ENCODE results near the gene LAMC3. TPM values are rescaled to one million over a fixed set of nuclear protein-coding genes. Genes with fewer than 3 reads are reported as not detected.

LAMC3 gene
- total RNA-seq, 1 experiment from 2014 or later, result 0.36 TPM

DNA sequence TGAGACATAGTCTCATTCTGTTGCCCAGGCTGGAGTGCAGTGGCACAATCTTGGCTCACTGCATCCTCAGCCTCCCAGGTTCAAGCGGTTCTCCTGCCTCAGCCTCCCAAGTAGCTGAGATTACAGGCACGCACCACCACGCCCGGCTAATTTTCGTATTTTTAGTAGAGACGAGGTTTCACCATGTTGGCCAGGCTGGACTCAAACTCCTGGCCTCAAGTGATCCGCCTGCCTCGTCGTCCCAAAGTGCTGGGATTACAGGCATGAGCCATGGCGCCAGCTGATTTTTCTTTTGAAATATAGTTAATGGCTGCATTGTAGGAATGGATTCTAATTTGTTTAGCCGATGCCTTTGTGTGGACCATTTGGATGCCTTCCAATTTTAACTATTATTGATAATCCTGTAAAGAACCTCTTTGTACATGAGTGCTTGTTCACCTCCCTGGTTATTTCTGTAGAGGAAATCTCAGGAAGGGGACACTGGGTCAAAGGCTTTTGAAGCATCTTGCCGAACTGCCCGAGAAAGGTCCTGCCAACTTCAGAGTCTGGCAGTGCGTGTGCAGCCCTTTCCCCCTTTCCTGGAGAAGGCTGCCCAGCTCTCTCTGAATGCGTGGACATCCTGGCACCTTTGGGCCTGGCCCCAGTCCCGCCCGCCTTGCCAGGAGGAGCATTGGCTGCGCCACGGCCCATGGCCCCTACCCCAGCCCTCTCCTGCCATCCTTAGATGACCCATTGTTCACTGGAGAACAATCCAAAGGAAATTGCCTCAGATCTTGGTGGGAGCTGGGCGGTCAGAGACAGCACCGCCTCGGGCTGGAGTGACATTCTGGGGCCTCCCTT is 107.5 kb downstream of the LAMC3 start:
- Mint-ChIP-seq H3K4me1 (ENCODE audit: low read depth, unreplicated experiment) (no peaks in the 10 kb centered on the region), H3K27me3 (ENCODE audit: insufficient read depth, unreplicated experiment) (no peaks in the 10 kb centered on the region), H3K36me3 (ENCODE audit: insufficient read depth, unreplicated experiment) (peaks cover 9% of the 10 kb centered on the region), H3K9me3 (ENCODE audit: unreplicated experiment) (no peaks in the 10 kb centered on the region), H3K4me3 (ENCODE audit: unreplicated experiment) (no peak overlapping the region), H3K27ac (ENCODE audit: unreplicated experiment) (no peak overlapping the region)
- intact Hi-C loops (cut with micrococcal nuclease; ENCODE audit: unreplicated experiment), result no loop called here
- Histone ChIP-seq H3K27me3 (replicated peaks; ENCODE audit: control insufficient read depth, insufficient read depth, low read length) (no peaks in the 10 kb centered on the region), H3K4me3 (ENCODE audit: low read depth, low read length) (no peak overlapping the region), H3K36me3 (ENCODE audit: control insufficient read depth, insufficient read depth, low read length) (no peaks in the 10 kb centered on the region), H3K4me1 (no peaks in the 10 kb centered on the region), H3K9me3 (no peaks in the 10 kb centered on the region)
- ChIA-PET CTCF (no interaction called here), POLR2A (no interaction called here)
- no peak for DNase-seq
- TF ChIP-seq, protein P1, sequence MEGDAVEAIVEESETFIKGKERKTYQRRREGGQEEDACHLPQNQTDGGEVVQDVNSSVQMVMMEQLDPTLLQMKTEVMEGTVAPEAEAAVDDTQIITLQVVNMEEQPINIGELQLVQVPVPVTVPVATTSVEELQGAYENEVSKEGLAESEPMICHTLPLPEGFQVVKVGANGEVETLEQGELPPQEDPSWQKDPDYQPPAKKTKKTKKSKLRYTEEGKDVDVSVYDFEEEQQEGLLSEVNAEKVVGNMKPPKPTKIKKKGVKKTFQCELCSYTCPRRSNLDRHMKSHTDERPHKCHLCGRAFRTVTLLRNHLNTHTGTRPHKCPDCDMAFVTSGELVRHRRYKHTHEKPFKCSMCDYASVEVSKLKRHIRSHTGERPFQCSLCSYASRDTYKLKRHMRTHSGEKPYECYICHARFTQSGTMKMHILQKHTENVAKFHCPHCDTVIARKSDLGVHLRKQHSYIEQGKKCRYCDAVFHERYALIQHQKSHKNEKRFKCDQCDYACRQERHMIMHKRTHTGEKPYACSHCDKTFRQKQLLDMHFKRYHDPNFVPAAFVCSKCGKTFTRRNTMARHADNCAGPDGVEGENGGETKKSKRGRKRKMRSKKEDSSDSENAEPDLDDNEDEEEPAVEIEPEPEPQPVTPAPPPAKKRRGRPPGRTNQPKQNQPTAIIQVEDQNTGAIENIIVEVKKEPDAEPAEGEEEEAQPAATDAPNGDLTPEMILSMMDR (IDR thresholded peaks at IDR 0.05; ENCODE audit: insufficient read depth in 1 of 2, low read depth in 1 of 2, low read length in 1 of 2, severe bottlenecking in 1 of 2, unreplicated experiment in 1 of 2), result no peak
- BruUV-seq (replicated peaks), result no TSS peak

DNA sequence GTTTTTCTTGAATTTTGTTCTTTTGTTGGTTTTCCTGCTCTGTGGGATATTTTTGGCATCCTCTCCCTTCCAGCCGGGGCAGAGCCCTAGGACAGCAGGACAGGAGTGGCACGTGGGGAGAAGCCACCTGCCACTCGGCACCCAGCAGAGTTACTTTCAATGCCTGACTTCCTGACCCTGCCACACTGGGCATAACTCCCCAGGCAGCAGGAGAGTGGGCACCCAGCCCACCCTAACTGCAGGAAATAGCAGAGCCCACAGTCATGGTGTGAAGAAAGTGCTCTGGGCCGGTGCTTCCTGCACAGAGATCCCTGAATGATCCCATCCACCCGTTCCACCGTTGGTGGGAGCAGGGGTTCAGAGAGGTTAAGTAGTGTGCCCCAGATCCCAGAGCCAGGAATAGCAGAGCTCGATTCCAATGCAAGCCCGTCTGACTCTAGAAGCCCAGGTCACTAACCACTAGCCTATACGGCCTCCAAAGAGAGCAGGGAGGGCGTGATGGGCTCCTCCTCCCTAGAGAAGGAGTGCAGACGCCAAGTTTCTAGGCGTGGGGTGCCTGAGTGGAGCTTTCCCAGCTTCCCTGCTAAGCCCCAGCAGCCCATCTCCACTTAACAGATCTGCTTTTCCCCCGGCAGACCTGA is 108.3 kb downstream of the LAMC3 start:
- Mint-ChIP-seq H3K27ac (ENCODE audit: unreplicated experiment) (no peak overlapping the region), H3K4me3 (ENCODE audit: unreplicated experiment) (no peak overlapping the region), H3K4me1 (ENCODE audit: low read depth, unreplicated experiment) (no peaks in the 10 kb centered on the region), H3K36me3 (ENCODE audit: insufficient read depth, unreplicated experiment) (peaks cover 6% of the 10 kb centered on the region), H3K27me3 (ENCODE audit: insufficient read depth, unreplicated experiment) (no peaks in the 10 kb centered on the region), H3K9me3 (ENCODE audit: unreplicated experiment) (no peaks in the 10 kb centered on the region)
- BruUV-seq (replicated peaks), result no TSS peak
- Histone ChIP-seq H3K27me3 (replicated peaks; ENCODE audit: control insufficient read depth, insufficient read depth, low read length) (no peaks in the 10 kb centered on the region), H3K4me1 (no peaks in the 10 kb centered on the region), H3K36me3 (ENCODE audit: control insufficient read depth, insufficient read depth, low read length) (no peaks in the 10 kb centered on the region), H3K9me3 (no peaks in the 10 kb centered on the region), H3K4me3 (ENCODE audit: low read depth, low read length) (no peak overlapping the region)
- ChIA-PET POLR2A (no interaction called here), CTCF (no interaction called here)
- intact Hi-C loops (cut with micrococcal nuclease; ENCODE audit: unreplicated experiment), result no loop called here
- TF ChIP-seq, protein P1 (IDR thresholded peaks at IDR 0.05; ENCODE audit: insufficient read depth in 1 of 2, low read depth in 1 of 2, low read length in 1 of 2, severe bottlenecking in 1 of 2, unreplicated experiment in 1 of 2), result no peak
- DNase-seq, result no peak

DNA sequence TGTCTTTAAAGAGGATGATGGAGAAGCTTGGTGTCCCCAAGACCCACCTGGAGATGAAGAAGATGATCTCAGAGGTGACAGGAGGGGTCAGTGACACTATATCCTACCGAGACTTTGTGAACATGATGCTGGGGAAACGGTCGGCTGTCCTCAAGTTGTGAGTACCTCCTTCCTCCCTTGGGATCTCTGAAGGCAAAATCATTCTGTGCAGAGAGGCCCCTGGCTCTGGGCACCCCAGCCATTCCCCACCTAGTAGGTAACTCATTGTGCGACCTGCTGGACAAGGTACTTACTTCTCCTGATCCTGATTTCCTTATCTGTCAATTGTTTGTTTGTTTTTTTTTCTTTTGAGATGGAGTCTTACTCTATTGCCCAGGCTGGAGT is 108.8 kb downstream of the LAMC3 start:
- CTCF ChIA-PET, result no interaction called here
- Histone ChIP-seq H3K4me3 (ENCODE audit: low read depth, low read length) (no peak overlapping the region), H3K36me3 (ENCODE audit: control insufficient read depth, insufficient read depth, low read length) (no peaks in the 10 kb centered on the region), H3K27me3 (replicated peaks; ENCODE audit: control insufficient read depth, insufficient read depth, low read length) (no peaks in the 10 kb centered on the region), H3K9me3 (no peaks in the 10 kb centered on the region), H3K4me1 (no peaks in the 10 kb centered on the region)
- no TSS peak for BruUV-seq (replicated peaks)
- POLR2A ChIA-PET, result no interaction called here
- Mint-ChIP-seq H3K27me3 (ENCODE audit: insufficient read depth, unreplicated experiment) (no peaks in the 10 kb centered on the region), H3K9me3 (ENCODE audit: unreplicated experiment) (no peaks in the 10 kb centered on the region), H3K4me1 (ENCODE audit: low read depth, unreplicated experiment) (no peaks in the 10 kb centered on the region), H3K36me3 (ENCODE audit: insufficient read depth, unreplicated experiment) (peaks cover 7% of the 10 kb centered on the region), H3K27ac (ENCODE audit: unreplicated experiment) (no peak overlapping the region), H3K4me3 (ENCODE audit: unreplicated experiment) (no peak overlapping the region)
- TF ChIP-seq, protein P1 (IDR thresholded peaks at IDR 0.05; ENCODE audit: insufficient read depth in 1 of 2, low read depth in 1 of 2, low read length in 1 of 2, severe bottlenecking in 1 of 2, unreplicated experiment in 1 of 2), result no peak
- no peak for DNase-seq
- intact Hi-C loops (cut with micrococcal nuclease; ENCODE audit: unreplicated experiment), result no loop called here
